Measurements from ENCODE around the gene PFN1.

GRCh38 chr17:4938688-4939545 is 9.4 kb downstream of the PFN1 start:
- TF ChIP-seq CTCF (IDR thresholded peaks at IDR 0.05): no peak
- no peak for TF ChIP-seq POLR2A (IDR thresholded peaks at IDR 0.05)
